ENCODE results near the gene COPZ2. TPM values are rescaled to one million over a fixed set of nuclear protein-coding genes. Genes with fewer than 3 reads are reported as not detected.

Gene COPZ2
- total RNA-seq, 4 donors from 2014 or later = 40.5 to 73.9 (median 62.2) TPM

DNA sequence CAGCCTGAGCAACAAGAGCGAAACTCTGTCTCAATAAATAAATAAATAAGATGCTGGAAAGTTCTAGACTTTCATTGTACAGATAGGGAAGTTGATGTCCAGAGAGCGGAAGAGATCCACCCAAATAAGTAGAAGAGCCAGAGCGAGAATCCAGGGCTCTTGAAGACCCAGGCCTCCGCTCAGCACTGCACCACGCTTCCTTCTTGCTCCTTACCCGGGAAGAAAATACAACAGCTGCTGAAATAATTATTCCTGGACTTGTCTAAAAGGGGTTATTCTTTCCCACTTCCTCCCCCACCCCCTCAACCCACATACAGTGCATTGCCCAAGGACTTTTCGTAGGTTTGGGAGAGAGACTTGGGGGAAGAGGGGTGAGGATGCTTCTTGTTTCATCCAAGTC, 40.0 kb downstream of the COPZ2 start:
- DNase-seq (ENCODE audit: low spot score in 2 of 2) = no peak

DNA sequence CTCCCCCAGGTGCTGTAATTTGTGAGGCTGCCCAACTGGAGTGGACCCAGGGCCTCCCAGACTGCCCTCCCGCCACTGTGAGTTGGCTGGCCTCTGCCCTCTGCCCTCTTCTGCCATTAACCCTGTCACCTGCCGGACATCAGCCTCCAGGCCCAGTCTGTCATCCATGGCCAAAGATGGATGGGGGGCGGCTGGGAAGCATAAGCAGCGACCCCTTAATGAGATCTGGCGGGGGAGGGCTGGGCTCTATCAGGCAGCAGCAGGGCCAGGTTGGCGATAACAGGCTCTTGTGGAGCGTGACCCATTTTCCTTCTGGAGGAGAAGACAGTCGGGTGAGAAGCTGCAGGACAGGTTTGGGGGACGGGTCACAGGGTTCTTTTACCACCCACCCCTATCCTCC, 41.4 kb downstream of the COPZ2 start:
- TF ChIP-seq, protein P1, sequence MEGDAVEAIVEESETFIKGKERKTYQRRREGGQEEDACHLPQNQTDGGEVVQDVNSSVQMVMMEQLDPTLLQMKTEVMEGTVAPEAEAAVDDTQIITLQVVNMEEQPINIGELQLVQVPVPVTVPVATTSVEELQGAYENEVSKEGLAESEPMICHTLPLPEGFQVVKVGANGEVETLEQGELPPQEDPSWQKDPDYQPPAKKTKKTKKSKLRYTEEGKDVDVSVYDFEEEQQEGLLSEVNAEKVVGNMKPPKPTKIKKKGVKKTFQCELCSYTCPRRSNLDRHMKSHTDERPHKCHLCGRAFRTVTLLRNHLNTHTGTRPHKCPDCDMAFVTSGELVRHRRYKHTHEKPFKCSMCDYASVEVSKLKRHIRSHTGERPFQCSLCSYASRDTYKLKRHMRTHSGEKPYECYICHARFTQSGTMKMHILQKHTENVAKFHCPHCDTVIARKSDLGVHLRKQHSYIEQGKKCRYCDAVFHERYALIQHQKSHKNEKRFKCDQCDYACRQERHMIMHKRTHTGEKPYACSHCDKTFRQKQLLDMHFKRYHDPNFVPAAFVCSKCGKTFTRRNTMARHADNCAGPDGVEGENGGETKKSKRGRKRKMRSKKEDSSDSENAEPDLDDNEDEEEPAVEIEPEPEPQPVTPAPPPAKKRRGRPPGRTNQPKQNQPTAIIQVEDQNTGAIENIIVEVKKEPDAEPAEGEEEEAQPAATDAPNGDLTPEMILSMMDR (IDR thresholded peaks at IDR 0.05) = no peak
- TF ChIP-seq POLR2A (IDR thresholded peaks at IDR 0.05) (no peak), EP300 (IDR thresholded peaks at IDR 0.05) (no peak)
- H3K9me3 ChIP-seq = no peaks in the 10 kb centered on the region
- no peak overlapping the region for H3K27ac ChIP-seq
- WGBS, 2 donors = 71 to 82% methylated on average over 9 of the region's 9 CpGs
- H3K4me3 ChIP-seq = no peak overlapping the region
- H3K36me3 ChIP-seq = no peaks in the 10 kb centered on the region
- H3K4me1 ChIP-seq = peaks cover 0 to 19% (median 4%) of the 10 kb centered on the region in 4 donors
- DNase-seq (ENCODE audit: low spot score in 2 of 2) = no peak
- no peaks in the 10 kb centered on the region for H3K27me3 ChIP-seq

More for the DNA sequence above, 40.0 kb downstream of the COPZ2 start:
- H3K9me3 ChIP-seq = no peaks in the 10 kb centered on the region
- no peaks in the 10 kb centered on the region for H3K36me3 ChIP-seq
- no peak overlapping the region for H3K4me3 ChIP-seq
- no peak overlapping the region for H3K27ac ChIP-seq
- H3K4me1 ChIP-seq = peaks cover 0 to 21% (median 10%) of the 10 kb centered on the region in 4 donors
- 60 to 65% methylated on average over 7 of the region's 7 CpGs for WGBS, 2 donors
- TF ChIP-seq, protein P1 (IDR thresholded peaks at IDR 0.05) = no peak
- TF ChIP-seq POLR2A (IDR thresholded peaks at IDR 0.05) = no peak
- TF ChIP-seq EP300 (IDR thresholded peaks at IDR 0.05) = no peak
- H3K27me3 ChIP-seq = no peaks in the 10 kb centered on the region

DNA sequence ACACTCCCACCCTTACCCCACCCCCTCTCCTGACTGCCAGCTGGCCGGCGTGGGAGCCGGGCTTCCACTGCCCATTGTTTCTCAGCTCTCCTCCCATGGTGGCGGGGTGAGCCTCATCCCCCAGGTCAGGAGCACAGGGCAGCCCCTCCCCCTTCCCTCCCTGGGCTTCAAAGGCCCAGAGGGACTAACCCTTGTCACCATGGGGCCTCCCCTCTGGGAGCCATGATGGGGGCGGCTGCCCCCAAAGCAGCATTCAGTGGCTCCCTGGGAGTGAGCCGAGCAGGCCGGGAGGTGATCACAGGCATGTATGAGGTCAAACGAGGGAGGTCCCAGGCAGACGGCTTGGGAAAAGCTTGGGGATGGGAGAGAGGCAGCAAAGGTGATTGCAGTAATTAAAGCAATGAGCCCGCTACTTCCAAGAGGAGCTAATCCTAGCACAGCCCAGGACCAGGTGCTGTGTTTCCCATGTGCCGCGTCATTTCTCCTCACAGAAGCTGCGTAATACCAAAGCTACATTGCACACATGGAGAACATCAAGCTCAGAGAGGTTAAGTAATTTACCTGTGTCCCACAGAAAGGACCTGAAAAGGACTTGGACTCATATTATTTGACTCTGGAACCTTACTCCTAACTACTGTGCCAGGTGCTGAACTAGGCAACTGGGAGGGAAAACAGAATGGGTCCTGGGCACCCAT, 42.2 kb downstream of the COPZ2 start:
- H3K27me3 ChIP-seq = no peaks in the 10 kb centered on the region
- H3K36me3 ChIP-seq = no peaks in the 10 kb centered on the region
- no peak overlapping the region for H3K27ac ChIP-seq
- TF ChIP-seq, protein P1 (IDR thresholded peaks at IDR 0.05) = no peak
- TF ChIP-seq EP300 (IDR thresholded peaks at IDR 0.05) (no peak), POLR2A (IDR thresholded peaks at IDR 0.05) (no peak)
- H3K4me3 ChIP-seq = no peak overlapping the region
- DNase-seq (ENCODE audit: low spot score in 2 of 2) = no peak
- 43 to 48% methylated on average over 12 to 13 of the region's 13 CpGs for WGBS, 2 donors
- peaks cover 0 to 19% (median 4%) of the 10 kb centered on the region in 4 donors for H3K4me1 ChIP-seq
- H3K9me3 ChIP-seq = no peaks in the 10 kb centered on the region

DNA sequence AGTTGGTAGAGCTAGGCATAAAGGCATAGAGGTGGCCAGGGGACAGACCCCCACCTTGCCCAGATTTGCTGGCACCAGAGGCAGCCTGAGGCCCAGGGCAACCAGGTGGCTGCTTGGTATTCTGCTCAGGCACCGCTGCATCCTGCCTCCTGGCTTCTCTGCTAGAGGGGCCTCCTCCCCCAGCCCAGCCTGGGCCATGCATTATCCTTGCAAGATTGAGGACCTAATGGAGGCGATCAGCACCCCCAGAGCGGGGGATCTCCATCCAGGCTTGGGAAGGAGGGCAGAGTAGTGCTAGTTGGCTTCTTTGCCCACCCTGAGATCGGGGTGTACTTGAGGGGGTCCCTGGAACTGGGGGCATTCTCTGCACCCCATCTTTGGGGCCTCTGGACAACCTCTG, 42.9 kb downstream of the COPZ2 start:
- Histone ChIP-seq H3K36me3 (no peaks in the 10 kb centered on the region), H3K27me3 (no peaks in the 10 kb centered on the region), H3K4me3 (no peak overlapping the region), H3K9me3 (no peaks in the 10 kb centered on the region), H3K27ac (no peak overlapping the region), H3K4me1 (peaks cover 0 to 19% (median 4%) of the 10 kb centered on the region in 4 donors)
- TF ChIP-seq EP300 (IDR thresholded peaks at IDR 0.05) (no peak), POLR2A (IDR thresholded peaks at IDR 0.05) (no peak)
- TF ChIP-seq, protein P1 (IDR thresholded peaks at IDR 0.05) = no peak
- DNase-seq (ENCODE audit: low spot score in 2 of 2) = no peak
- WGBS, 2 donors = 76 to 88% methylated on average over 1 to 4 of the region's 4 CpGs

DNA sequence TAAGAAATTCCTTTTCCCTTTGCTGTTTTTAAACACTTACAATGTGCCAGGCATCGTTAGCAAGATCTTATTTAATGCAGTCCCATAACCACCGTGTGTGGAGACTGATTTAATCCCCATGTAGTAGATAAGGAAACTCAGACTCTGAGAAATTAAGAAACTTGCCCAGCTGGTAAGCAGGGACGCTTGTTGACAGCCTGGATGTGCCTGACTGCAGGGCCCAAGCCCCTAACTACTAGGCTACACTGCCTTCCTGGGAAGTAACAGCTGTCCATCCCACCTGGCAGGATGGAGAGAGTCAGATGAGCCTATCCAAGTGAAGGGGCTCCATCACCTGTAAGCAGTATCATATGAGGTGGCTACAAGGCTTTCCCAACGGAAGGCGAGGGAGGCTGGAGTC, 43.6 kb downstream of the COPZ2 start:
- H3K4me1 ChIP-seq = peaks cover 0 to 19% (median 4%) of the 10 kb centered on the region in 4 donors
- no peaks in the 10 kb centered on the region for H3K27me3 ChIP-seq
- H3K9me3 ChIP-seq = no peaks in the 10 kb centered on the region
- TF ChIP-seq, protein P1 (IDR thresholded peaks at IDR 0.05) = no peak
- no peak for TF ChIP-seq EP300 (IDR thresholded peaks at IDR 0.05)
- TF ChIP-seq POLR2A (IDR thresholded peaks at IDR 0.05) = no peak
- no peak overlapping the region for H3K27ac ChIP-seq
- no peaks in the 10 kb centered on the region for H3K36me3 ChIP-seq
- no peak overlapping the region for H3K4me3 ChIP-seq
- WGBS, 2 donors = 84 to 91% methylated on average over 5 of the region's 5 CpGs
- DNase-seq (ENCODE audit: low spot score in 2 of 2) = no peak
